Sigmoid colon (tissue), 7 donors: ENCODE measurements around the gene REST. TPM values are rescaled to one million over a fixed set of nuclear protein-coding genes. Genes with fewer than 3 reads are reported as not detected.

Experiments
- DNase-seq: peaks from one replicate; pipeline ENCODE4 v3.0.0-alpha.2; 2019
- H3K27ac ChIP-seq, 4 donors: fragments of 200-600 bp; sonication (generic); one replicate each; pipeline ENCODE4 v1.5.1; 2016 to 2019; ENCODE audit warnings: mild to moderate bottlenecking in 1 of 4
- H3K27me3 ChIP-seq, 3 donors: fragments of 200-600 bp; sonication (generic); one replicate each; pipeline ENCODE4 v1.5.1; 2019; ENCODE audit warnings: mild to moderate bottlenecking in 1 of 3
- H3K36me3 ChIP-seq, 4 donors: fragments of 200-600 bp; sonication (generic); one replicate each; pipeline ENCODE4 v1.5.1; 2016 to 2019
- H3K4me1 ChIP-seq, 4 donors: fragments of 200-600 bp; sonication (generic); one replicate each; pipeline ENCODE4 v1.5.1; 2017 to 2019
- H3K4me3 ChIP-seq, 4 donors: fragments of 200-600 bp; sonication (generic); one replicate each; pipeline ENCODE4 v1.5.1; 2017 to 2019; ENCODE audit warnings: mild to moderate bottlenecking in 2 of 4, moderate library complexity in 1 of 4
- H3K9me3 ChIP-seq, 4 donors: fragments of 200-600 bp in 3 of 4; sonication (generic) in 3 of 4; one replicate each; pipeline versions ENCODE4 v1.5.1 to v1.6.1; 2013 to 2019
- EP300 ChIP-seq, 4 donors: sonication (generic); formaldehyde crosslinking; IDR thresholded peaks; one replicate each; pipeline ENCODE4 v1.6.1; 2017; ENCODE audit warnings: antibody characterized with exemption in 4 of 4
- POLR2A ChIP-seq, 2 donors: fragments of 450-650 bp; IDR thresholded peaks; one replicate each; pipeline ENCODE4 v1.6.1; 2016; ENCODE audit warnings: antibody characterized with exemption in 2 of 2, mild to moderate bottlenecking in 2 of 2, moderate library complexity in 2 of 2
- POLR2AphosphoS5 ChIP-seq, 4 donors: sonication (generic); formaldehyde crosslinking; IDR thresholded peaks; one replicate each; pipeline ENCODE4 v1.6.1; 2017; ENCODE audit warnings: antibody characterized with exemption in 4 of 4
- WGBS, 2 donors: extraction: QIAGEN DNeasy Blood & Tissue Kit; methylation state at CpG; one replicate each; pipeline ENCODE4 v1.1.7; 2013; 5-methylcytosine and 5-hydroxymethylcytosine counted together
- intact Hi-C: fragments of 100-400 bp; cut with DNase I; formaldehyde crosslinking; loops from one replicate; pipeline ENCODE4 v1.15.1; 2023
- polyA plus RNA-seq, 3 donors: library from polyadenylated mRNA; stranded (reverse); fragments of 200-250 nt; gene quantifications; one replicate each; pipeline ENCODE4 v1.2.3, GENCODE V29; 2013
- small RNA-seq, 3 donors: library from RNA; depleted of rRNA; stranded (forward); fragments of <200 nt; gene quantifications; one replicate each; pipeline ENCODE3, GENCODE V24; 2016
- total RNA-seq, 4 donors: library from RNA; depleted of rRNA; stranded (reverse); fragments of >200 nt; gene quantifications; one replicate each; pipeline ENCODE4 v1.1.0, GENCODE V29; 2016
- TF ChIP-seq, protein P1 (sequence below), 4 experiments: fragments of 450-650 bp in 3 of 4; fragments of 200-600 bp in 1 of 4; IDR thresholded peaks; one replicate each; pipeline ENCODE4 v1.5.1; 2016 to 2019; ENCODE audit warnings: antibody characterized with exemption in 4 of 4, mild to moderate bottlenecking in 3 of 4, moderate library complexity in 2 of 4
- donor health status: healthy with polysubstance abuse.
- donor health status: Bipolar disorder and iron deficiency.
- donor health status: healthy.

REST gene
- total and polyA plus RNA-seq, 7 donors = 4.8 to 32.8 (median 23.7) TPM

DNA sequence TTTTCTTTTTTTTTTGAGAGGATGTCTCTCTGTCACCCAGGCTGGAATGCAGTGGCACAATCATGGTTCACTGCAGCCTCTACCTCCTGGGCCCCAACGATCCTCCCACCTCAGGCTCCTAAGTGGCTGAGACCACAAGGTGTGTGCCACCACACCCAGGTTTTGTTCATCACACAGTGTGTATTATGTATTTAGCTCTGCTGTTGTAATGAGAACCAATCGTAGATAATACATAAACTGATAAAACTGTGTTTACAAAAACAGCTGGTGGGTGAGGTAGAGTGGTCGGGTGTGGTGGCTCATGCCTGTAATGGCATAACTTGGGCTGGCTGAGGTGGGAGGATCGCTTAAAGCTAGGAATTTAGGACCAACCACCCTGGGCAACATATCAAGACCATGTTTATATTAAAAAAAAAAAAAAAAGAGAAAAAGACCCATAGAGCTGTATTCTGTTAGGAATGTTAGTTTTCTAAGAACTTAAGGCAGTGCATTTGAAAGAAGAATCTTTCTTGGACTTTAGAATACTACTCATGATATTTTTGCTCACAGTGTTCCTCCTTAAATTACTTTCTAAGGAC, 105.9 kb downstream of the REST start:
- DNase-seq = no peak
- TF ChIP-seq POLR2A (IDR thresholded peaks at IDR 0.05) (no peak), POLR2AphosphoS5 (IDR thresholded peaks at IDR 0.05) (no peak), EP300 (IDR thresholded peaks at IDR 0.05) (no peak)
- TF ChIP-seq, protein P1, sequence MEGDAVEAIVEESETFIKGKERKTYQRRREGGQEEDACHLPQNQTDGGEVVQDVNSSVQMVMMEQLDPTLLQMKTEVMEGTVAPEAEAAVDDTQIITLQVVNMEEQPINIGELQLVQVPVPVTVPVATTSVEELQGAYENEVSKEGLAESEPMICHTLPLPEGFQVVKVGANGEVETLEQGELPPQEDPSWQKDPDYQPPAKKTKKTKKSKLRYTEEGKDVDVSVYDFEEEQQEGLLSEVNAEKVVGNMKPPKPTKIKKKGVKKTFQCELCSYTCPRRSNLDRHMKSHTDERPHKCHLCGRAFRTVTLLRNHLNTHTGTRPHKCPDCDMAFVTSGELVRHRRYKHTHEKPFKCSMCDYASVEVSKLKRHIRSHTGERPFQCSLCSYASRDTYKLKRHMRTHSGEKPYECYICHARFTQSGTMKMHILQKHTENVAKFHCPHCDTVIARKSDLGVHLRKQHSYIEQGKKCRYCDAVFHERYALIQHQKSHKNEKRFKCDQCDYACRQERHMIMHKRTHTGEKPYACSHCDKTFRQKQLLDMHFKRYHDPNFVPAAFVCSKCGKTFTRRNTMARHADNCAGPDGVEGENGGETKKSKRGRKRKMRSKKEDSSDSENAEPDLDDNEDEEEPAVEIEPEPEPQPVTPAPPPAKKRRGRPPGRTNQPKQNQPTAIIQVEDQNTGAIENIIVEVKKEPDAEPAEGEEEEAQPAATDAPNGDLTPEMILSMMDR (IDR thresholded peaks at IDR 0.05) = no peak
- H3K27me3 ChIP-seq = no peaks in the 10 kb centered on the region
- H3K36me3 ChIP-seq = peaks cover 28 to 99% (median 46%) of the 10 kb centered on the region in 4 donors
- no peaks in the 10 kb centered on the region for H3K9me3 ChIP-seq
- WGBS, 2 donors = 39 to 71% methylated on average over 4 of the region's 4 CpGs
- H3K4me3 ChIP-seq = no peak overlapping the region
- no peak overlapping the region for H3K27ac ChIP-seq
- intact Hi-C loops = no loop called here
- no peaks in the 10 kb centered on the region for H3K4me1 ChIP-seq

Small RNA genes lying within 50 kb of the gene (small RNA-seq; reads per million reads assigned to genes)
- gene RNU6-998P = 0 reads per million in 3 donors

Other genes with a start within 250 kb of the REST start
- gene HOPX, start 226.6 kb upstream of the REST start, total RNA-seq = 10 to 100 TPM; 24.7 to 57.9 (median 47.1) TPM
- 1 to 10 TPM; 2.5 to 6.6 (median 6.4) TPM for gene HOPX, start 226.6 kb upstream of the REST start, polyA plus RNA-seq
- gene SPINK2, start 86.2 kb upstream of the REST start, total RNA-seq = 1 to 10 TPM in 1 of 4 donors, not detected in 3; 4.6 TPM
- under 1 TPM in 1 of 3 donors, not detected in 2; 0.99 TPM for gene SPINK2, start 86.2 kb upstream of the REST start, polyA plus RNA-seq
- gene NOA1, start 69.7 kb downstream of the REST start, total RNA-seq = 10 to 100 TPM; 24.4 to 37.4 (median 25.6) TPM
- gene NOA1, start 69.7 kb downstream of the REST start, polyA plus RNA-seq = 10 to 100 TPM; 13.9 to 15.6 (median 15.0) TPM
- gene POLR2B, start 71.0 kb downstream of the REST start, total RNA-seq = 10 to 100 TPM; 57.6 to 87.8 (median 60.1) TPM
- gene POLR2B, start 71.0 kb downstream of the REST start, polyA plus RNA-seq = 10 to 100 TPM; 21.6 to 38.9 (median 22.9) TPM
- 100 to 1,000 TPM; 474 to 834 (median 779) TPM for gene IGFBP7, start 202.5 kb downstream of the REST start, total RNA-seq
- 100 to 1,000 TPM in 1 of 3 donors, 10 to 100 TPM in 2; 29.8 to 199 (median 46.2) TPM for gene IGFBP7, start 202.5 kb downstream of the REST start, polyA plus RNA-seq